ENCODE results near the gene CDH22. TPM values are rescaled to one million over a fixed set of nuclear protein-coding genes. Genes with fewer than 3 reads are reported as not detected.

The CDH22 gene
- total and polyA plus RNA-seq, 2 donors (not counting 1 experiment from before 2014, with no cell fraction given), result not detected

DNA sequence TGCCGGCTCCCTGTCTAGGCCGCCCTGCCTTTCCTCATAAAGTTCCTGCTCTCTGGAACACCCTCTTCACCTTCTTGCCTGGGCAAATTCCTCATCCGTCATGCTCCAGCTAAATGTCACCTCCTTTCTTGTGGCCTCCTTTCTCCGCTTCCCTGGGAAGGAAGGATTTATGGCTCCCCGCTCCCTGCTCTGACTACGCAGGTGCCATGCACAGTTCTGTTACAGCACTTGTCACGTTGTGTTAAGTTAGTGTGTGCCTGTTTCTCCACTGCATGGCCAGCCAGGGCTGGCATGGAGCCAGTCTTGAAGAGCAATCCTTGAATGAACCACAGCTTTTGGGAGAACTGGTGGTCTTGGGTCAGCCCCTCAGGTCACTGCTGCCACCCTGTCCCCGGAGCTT is 128.4 kb downstream of the CDH22 start:
- Histone ChIP-seq H4K20me1 (ENCODE audit: control insufficient read depth, extremely low read depth, insufficient read depth, low read length) (no peaks in the 10 kb centered on the region), H2AFZ (ENCODE audit: low read length) (no peak overlapping the region), H3K4me2 (ENCODE audit: extremely low read depth, insufficient read depth, low read length) (no peak overlapping the region), H3K27ac (ENCODE audit: insufficient read depth, low read length) (no peak overlapping the region), H3K36me3 (ENCODE audit: control insufficient read depth, insufficient read depth, low read length) (no peaks in the 10 kb centered on the region), H3K27me3 (ENCODE audit: control insufficient read depth, insufficient read depth, low read length) (peaks cover 13% of the 10 kb centered on the region), H3K9ac (ENCODE audit: insufficient read depth, low read length) (no peak overlapping the region), H3K4me3 (replicated peaks in 1 of 4; ENCODE audit: control extremely low read depth in 1 of 4, insufficient read depth in 1 of 4, low read depth in 3 of 4, low read length in 4 of 4) (no peak overlapping the region), H3K4me1 (ENCODE audit: control insufficient read depth, extremely low read depth, insufficient read depth, low read length) (no peaks in the 10 kb centered on the region), H3K79me2 (ENCODE audit: control insufficient read depth, insufficient read depth, low read length) (no peaks in the 10 kb centered on the region), H3K9me3 (ENCODE audit: control insufficient read depth, insufficient read depth, low read depth, low read length) (no peaks in the 10 kb centered on the region)
- no peak for TF ChIP-seq EZH2 (IDR thresholded peaks at IDR 0.05; ENCODE audit: low read length, missing control alignments)
- no peak for TF ChIP-seq CTCF (conservative IDR thresholded peaks at IDR 0.05 in 1 of 2, IDR thresholded peaks at IDR 0.05 in 1 of 2; ENCODE audit: low read depth in 1 of 2, low read length in 2 of 2)
- DNase-seq (ENCODE audit: low read depth in 2 of 2), result no peak

DNA sequence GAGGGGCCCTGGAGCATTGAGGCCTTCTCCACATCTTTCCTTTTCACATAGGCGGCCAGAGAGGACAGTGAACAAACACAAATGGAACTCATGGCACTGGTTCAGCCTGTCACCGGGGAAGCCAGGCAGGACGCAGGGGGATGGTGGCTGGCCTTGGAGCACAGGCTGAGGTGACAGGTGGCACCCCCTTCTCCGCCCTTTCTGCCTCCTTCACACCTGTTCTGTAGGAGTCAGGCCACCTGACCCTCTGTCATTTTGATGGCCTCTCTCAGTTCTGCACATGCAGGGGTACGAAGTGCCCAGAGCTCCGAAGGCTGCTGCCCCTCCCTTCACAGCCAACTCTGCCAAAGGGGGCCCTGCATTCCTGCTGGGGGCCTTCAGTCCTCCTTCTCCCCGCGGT is 129.4 kb downstream of the CDH22 start:
- Histone ChIP-seq H3K9me3 (ENCODE audit: control insufficient read depth, insufficient read depth, low read depth, low read length) (no peaks in the 10 kb centered on the region), H3K36me3 (ENCODE audit: control insufficient read depth, insufficient read depth, low read length) (no peaks in the 10 kb centered on the region), H3K27me3 (ENCODE audit: control insufficient read depth, insufficient read depth, low read length) (peaks cover 15% of the 10 kb centered on the region), H3K9ac (ENCODE audit: insufficient read depth, low read length) (no peak overlapping the region), H2AFZ (ENCODE audit: low read length) (no peak overlapping the region), H3K4me2 (ENCODE audit: extremely low read depth, insufficient read depth, low read length) (no peak overlapping the region), H3K79me2 (ENCODE audit: control insufficient read depth, insufficient read depth, low read length) (no peaks in the 10 kb centered on the region), H3K4me3 (replicated peaks in 1 of 4; ENCODE audit: control extremely low read depth in 1 of 4, insufficient read depth in 1 of 4, low read depth in 3 of 4, low read length in 4 of 4) (no peak overlapping the region), H3K27ac (ENCODE audit: insufficient read depth, low read length) (no peak overlapping the region), H3K4me1 (ENCODE audit: control insufficient read depth, extremely low read depth, insufficient read depth, low read length) (no peaks in the 10 kb centered on the region), H4K20me1 (ENCODE audit: control insufficient read depth, extremely low read depth, insufficient read depth, low read length) (no peaks in the 10 kb centered on the region)
- TF ChIP-seq CTCF (conservative IDR thresholded peaks at IDR 0.05 in 1 of 2, IDR thresholded peaks at IDR 0.05 in 1 of 2; ENCODE audit: low read depth in 1 of 2, low read length in 2 of 2), result no peak
- no peak for TF ChIP-seq EZH2 (IDR thresholded peaks at IDR 0.05; ENCODE audit: low read length, missing control alignments)
- DNase-seq (ENCODE audit: low read depth in 2 of 2), result no peak

GRCh38 chr20:46177768-46178167 is 130.5 kb downstream of the CDH22 start:
- Histone ChIP-seq H3K9me3 (ENCODE audit: control insufficient read depth, insufficient read depth, low read depth, low read length) (no peaks in the 10 kb centered on the region), H3K9ac (ENCODE audit: insufficient read depth, low read length) (no peak overlapping the region), H3K4me1 (ENCODE audit: control insufficient read depth, extremely low read depth, insufficient read depth, low read length) (no peaks in the 10 kb centered on the region), H2AFZ (ENCODE audit: low read length) (no peak overlapping the region), H3K27ac (ENCODE audit: insufficient read depth, low read length) (no peak overlapping the region), H4K20me1 (ENCODE audit: control insufficient read depth, extremely low read depth, insufficient read depth, low read length) (no peaks in the 10 kb centered on the region), H3K27me3 (ENCODE audit: control insufficient read depth, insufficient read depth, low read length) (peaks cover 25% of the 10 kb centered on the region), H3K36me3 (ENCODE audit: control insufficient read depth, insufficient read depth, low read length) (no peaks in the 10 kb centered on the region), H3K4me2 (ENCODE audit: extremely low read depth, insufficient read depth, low read length) (no peak overlapping the region), H3K79me2 (ENCODE audit: control insufficient read depth, insufficient read depth, low read length) (no peaks in the 10 kb centered on the region), H3K4me3 (replicated peaks in 1 of 4; ENCODE audit: control extremely low read depth in 1 of 4, insufficient read depth in 1 of 4, low read depth in 3 of 4, low read length in 4 of 4) (no peak overlapping the region)
- no peak for TF ChIP-seq CTCF (conservative IDR thresholded peaks at IDR 0.05 in 1 of 2, IDR thresholded peaks at IDR 0.05 in 1 of 2; ENCODE audit: low read depth in 1 of 2, low read length in 2 of 2)
- no peak for DNase-seq (ENCODE audit: low read depth in 2 of 2)
